Ectodermal cell (in vitro differentiated cells): Measurements from ENCODE around the gene NAB2.

Experiments
- H3K27ac ChIP-seq: 2 replicates; pipeline ENCODE4 v1.7.0; 2013; ENCODE audit warnings: mild to moderate bottlenecking, low read depth, low read length; ENCODE audit not compliant: insufficient read depth, poor library complexity, severe bottlenecking
- H3K27me3 ChIP-seq: 2 replicates; pipeline ENCODE4 v1.7.0; 2013; ENCODE audit warnings: mild to moderate bottlenecking, low read length; ENCODE audit not compliant: insufficient read depth, control insufficient read depth, poor library complexity, severe bottlenecking
- H3K36me3 ChIP-seq: one replicate; pipeline ENCODE4 v1.7.0; 2013; ENCODE audit warnings: low read length; ENCODE audit not compliant: control insufficient read depth, insufficient read depth
- H3K4me1 ChIP-seq: one replicate; pipeline ENCODE4 v1.7.0; 2013; ENCODE audit warnings: low read length; ENCODE audit not compliant: control insufficient read depth, insufficient read depth
- H3K4me3 ChIP-seq: 2 replicates; pipeline ENCODE4 v1.7.0; 2013; ENCODE audit warnings: low read depth, low read length, control low read depth; ENCODE audit not compliant: insufficient read depth
- H3K9me3 ChIP-seq: 2 replicates; pipeline ENCODE4 v1.7.0; 2013; ENCODE audit warnings: mild to moderate bottlenecking, low read length, moderate library complexity; ENCODE audit not compliant: control insufficient read depth
- WGBS, 2 experiments: methylation state at CpG; one replicate each; pipeline ENCODE4 v1.1.7; 2013; ENCODE audit warnings: missing lambda C conversion rate in 2 of 2; 5-methylcytosine and 5-hydroxymethylcytosine counted together

NAB2 gene

GRCh38 chr12:57093415-57094207 lies 4.7 kb downstream of the NAB2 start:
- no peaks in the 10 kb centered on the region for H3K9me3 ChIP-seq
- peak overlapping the region; percentile 69 for H3K27ac ChIP-seq
- WGBS, 2 experiments, result 59 to 64% methylated on average over 24 of the region's 24 CpGs
- no peak overlapping the region for H3K4me3 ChIP-seq
- H3K36me3 ChIP-seq, result peaks cover 26% of the 10 kb centered on the region
- H3K27me3 ChIP-seq, result no peaks in the 10 kb centered on the region
- H3K4me1 ChIP-seq, result peaks cover 41% of the 10 kb centered on the region

- no peaks in the 10 kb centered on the region for H3K9me3 ChIP-seq
- WGBS, 2 experiments, result 70 to 74% methylated on average over 15 of the region's 15 CpGs
Observed at GRCh38 chr12:57094208-57095160, 5.6 kb downstream of the NAB2 start.

GRCh38 chr12:57095440-57095839 lies 6.5 kb downstream of the NAB2 start:
- no peak overlapping the region for H3K27ac ChIP-seq
- WGBS, 2 experiments, result 95 to 97% methylated on average over 3 of the region's 3 CpGs
- peaks cover 39% of the 10 kb centered on the region for H3K4me1 ChIP-seq
- no peak overlapping the region for H3K4me3 ChIP-seq
- peaks cover 26% of the 10 kb centered on the region for H3K36me3 ChIP-seq
- H3K27me3 ChIP-seq, result no peaks in the 10 kb centered on the region
- H3K9me3 ChIP-seq, result no peaks in the 10 kb centered on the region

More at GRCh38 chr12:57094208-57095160, 5.6 kb downstream of the NAB2 start:
- peaks cover 41% of the 10 kb centered on the region for H3K4me1 ChIP-seq
- peak overlapping the region; percentile 69 for H3K27ac ChIP-seq
- no peaks in the 10 kb centered on the region for H3K27me3 ChIP-seq
- no peak overlapping the region for H3K4me3 ChIP-seq
- peaks cover 26% of the 10 kb centered on the region for H3K36me3 ChIP-seq

GRCh38 chr12:57096099-57096572 lies 7.2 kb downstream of the NAB2 start:
- H3K36me3 ChIP-seq, result peaks cover 26% of the 10 kb centered on the region
- no peaks in the 10 kb centered on the region for H3K9me3 ChIP-seq
- H3K4me3 ChIP-seq, result no peak overlapping the region
- no peaks in the 10 kb centered on the region for H3K27me3 ChIP-seq
- WGBS, 2 experiments, result 91 to 97% methylated on average over 6 of the region's 6 CpGs
- peaks cover 32% of the 10 kb centered on the region for H3K4me1 ChIP-seq
- H3K27ac ChIP-seq, result no peak overlapping the region

GRCh38 chr12:57096748-57097553 lies 8.0 kb downstream of the NAB2 start:
- H3K27ac ChIP-seq, result no peak overlapping the region
- H3K4me3 ChIP-seq, result no peak overlapping the region
- no peaks in the 10 kb centered on the region for H3K9me3 ChIP-seq
- H3K4me1 ChIP-seq, result peaks cover 29% of the 10 kb centered on the region
- peaks cover 26% of the 10 kb centered on the region for H3K36me3 ChIP-seq
- 92 to 94% methylated on average over 8 of the region's 8 CpGs for WGBS, 2 experiments
- H3K27me3 ChIP-seq, result no peaks in the 10 kb centered on the region

- H3K4me3 ChIP-seq, result no peak overlapping the region
- H3K4me1 ChIP-seq, result peaks cover 23% of the 10 kb centered on the region
- H3K27me3 ChIP-seq, result no peaks in the 10 kb centered on the region
- H3K27ac ChIP-seq, result no peak overlapping the region
- peaks cover 22% of the 10 kb centered on the region for H3K36me3 ChIP-seq
- no peaks in the 10 kb centered on the region for H3K9me3 ChIP-seq
- 90 to 93% methylated on average over 8 of the region's 8 CpGs for WGBS, 2 experiments
Observed at GRCh38 chr12:57097554-57097835, 8.6 kb downstream of the NAB2 start.

GRCh38 chr12:57098546-57098945 lies 9.6 kb downstream of the NAB2 start:
- no peak overlapping the region for H3K4me3 ChIP-seq
- H3K36me3 ChIP-seq, result peaks cover 13% of the 10 kb centered on the region
- no peaks in the 10 kb centered on the region for H3K27me3 ChIP-seq
- no peak overlapping the region for H3K27ac ChIP-seq
- WGBS, 2 experiments, result 100% methylated on average over 1 of the region's 1 CpG
- H3K9me3 ChIP-seq, result no peaks in the 10 kb centered on the region
- H3K4me1 ChIP-seq, result peaks cover 16% of the 10 kb centered on the region

- H3K27me3 ChIP-seq, result no peaks in the 10 kb centered on the region
- H3K9me3 ChIP-seq, result no peaks in the 10 kb centered on the region
- 94 to 96% methylated on average over 11 of the region's 11 CpGs for WGBS, 2 experiments
- no peak overlapping the region for H3K27ac ChIP-seq
- peaks cover 10% of the 10 kb centered on the region for H3K4me1 ChIP-seq
- H3K36me3 ChIP-seq, result peaks cover 13% of the 10 kb centered on the region
- no peak overlapping the region for H3K4me3 ChIP-seq
Observed at GRCh38 chr12:57099047-57099714, 10.3 kb downstream of the NAB2 start.

GRCh38 chr12:57099766-57100165 lies 10.9 kb downstream of the NAB2 start:
- no peaks in the 10 kb centered on the region for H3K27me3 ChIP-seq
- H3K36me3 ChIP-seq, result peaks cover 9% of the 10 kb centered on the region
- H3K27ac ChIP-seq, result no peak overlapping the region
- no peak overlapping the region for H3K4me3 ChIP-seq
- 92 to 93% methylated on average over 12 of the region's 12 CpGs for WGBS, 2 experiments
- no peaks in the 10 kb centered on the region for H3K9me3 ChIP-seq
- peaks cover 4% of the 10 kb centered on the region for H3K4me1 ChIP-seq
